GM18505 (cell line): ENCODE measurements around the gene CFAP107.
"Not testable (repeated sequence)": the region's sequence is repeated elsewhere in the genome, so short reads cannot be mapped to it uniquely, and the experiment has no call there.

ENCODE experiments used
- ATAC-seq: cut with Tn5 transposase; IDR thresholded peaks from one replicate; pipeline ENCODE4 v1.9.1; 2021; ENCODE audit not compliant: unreplicated experiment
- POLR2A ChIP-seq: IDR thresholded peaks from 4 replicates; pipeline ENCODE4 v1.6.1; 2011; ENCODE audit warnings: borderline replicate concordance; ENCODE audit not compliant: insufficient read depth, insufficient read length; ENCODE audit errors: extremely low read depth

The CFAP107 gene, protein sequence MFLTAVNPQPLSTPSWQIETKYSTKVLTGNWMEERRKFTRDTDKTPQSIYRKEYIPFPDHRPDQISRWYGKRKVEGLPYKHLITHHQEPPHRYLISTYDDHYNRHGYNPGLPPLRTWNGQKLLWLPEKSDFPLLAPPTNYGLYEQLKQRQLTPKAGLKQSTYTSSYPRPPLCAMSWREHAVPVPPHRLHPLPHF

DNA sequence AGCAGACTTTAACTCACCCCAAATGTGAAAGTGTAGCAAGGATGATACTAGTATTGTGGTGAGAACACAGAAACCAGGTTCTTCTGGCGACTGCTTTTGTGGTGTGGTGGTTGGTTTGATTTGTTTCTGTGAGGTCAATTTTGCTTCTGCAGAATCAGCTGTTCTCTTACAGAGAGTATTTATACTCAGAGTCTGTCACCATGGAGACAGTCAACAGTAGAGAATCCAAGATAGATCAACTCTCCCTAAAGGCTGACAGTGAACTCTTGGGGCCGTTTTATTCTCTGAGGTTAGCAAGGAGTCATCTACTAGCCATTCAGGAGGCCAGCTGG, at the start of gene CFAP107:
Gene CFAP107, plus strand, starts transcription at position 209 of the 332 bp plus-strand sequence. CDS start 231 bp downstream, outside the sequence.
- ATAC-seq = no peak
- no peak for TF ChIP-seq POLR2A

DNA sequence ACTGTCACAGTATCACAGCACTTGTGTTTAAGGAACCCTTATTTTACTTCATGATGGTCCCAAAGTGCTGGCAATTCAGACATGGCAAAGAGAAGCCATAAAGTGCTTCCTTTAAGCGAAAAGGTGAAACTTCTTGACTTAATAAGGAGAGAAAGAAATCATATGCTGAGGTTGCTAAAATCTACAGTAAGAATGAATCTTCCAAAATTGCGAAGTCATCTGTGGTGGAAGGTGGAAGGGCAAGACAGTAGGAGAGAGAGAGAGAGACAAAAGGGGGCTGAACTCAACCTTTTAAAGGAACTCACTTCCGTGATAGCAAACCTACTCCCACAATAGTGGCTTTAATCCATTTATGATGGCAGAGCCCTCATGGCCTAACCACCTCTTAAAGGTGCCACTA, 49.3 kb upstream of the CFAP107 start:
- no peak for ATAC-seq
- no peak for TF ChIP-seq POLR2A

DNA sequence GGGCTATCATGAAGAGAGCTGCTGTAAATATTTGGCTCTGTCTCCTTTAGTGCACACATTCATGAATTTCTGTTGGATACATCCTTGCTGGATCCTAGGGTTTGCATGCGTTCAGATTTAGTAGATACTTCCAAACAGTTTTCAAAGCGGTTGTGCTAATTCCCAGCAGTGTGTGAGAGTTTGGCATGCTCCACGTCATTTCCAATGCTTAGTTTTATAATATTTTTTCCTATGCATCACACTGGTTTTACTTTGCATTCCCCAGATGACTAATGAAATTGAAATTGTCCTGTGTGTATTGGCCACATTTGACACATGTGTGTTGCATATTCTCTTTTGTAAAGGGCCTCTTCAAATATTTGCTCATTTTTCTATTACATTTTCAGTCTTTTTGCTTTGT, 48.6 kb upstream of the CFAP107 start:
- no peak for ATAC-seq
- TF ChIP-seq POLR2A = no peak

DNA sequence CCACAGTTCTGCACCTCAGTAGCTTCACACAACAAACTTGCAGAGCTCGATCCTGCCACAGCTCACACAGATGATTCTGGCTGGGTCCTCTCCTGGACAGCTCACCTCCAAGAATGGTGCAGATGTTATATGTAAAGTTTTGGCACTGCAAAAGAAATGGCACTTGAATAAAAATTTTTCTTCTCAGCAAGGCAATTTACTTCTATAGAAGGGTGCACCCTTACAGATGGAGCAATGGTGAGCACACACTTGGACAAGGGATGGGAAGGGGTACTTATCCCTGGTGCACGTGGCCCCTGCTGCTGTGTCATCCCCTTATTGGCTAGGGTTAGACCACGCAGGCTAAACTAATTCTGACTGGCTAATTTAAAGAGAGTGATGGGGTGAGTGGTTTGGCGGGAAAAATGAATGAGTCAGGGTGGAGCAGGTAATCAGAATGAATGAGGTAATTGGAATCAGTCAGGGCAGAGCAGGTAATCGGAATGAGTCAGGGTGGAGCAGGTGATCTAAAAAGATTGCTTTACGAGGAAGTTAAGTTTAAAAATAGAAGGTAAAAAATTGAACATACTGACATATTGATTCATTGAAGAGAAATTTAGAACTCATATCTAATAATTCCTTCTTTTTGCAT, 42.1 kb upstream of the CFAP107 start:
- no peak for ATAC-seq
- no peak for TF ChIP-seq POLR2A

DNA sequence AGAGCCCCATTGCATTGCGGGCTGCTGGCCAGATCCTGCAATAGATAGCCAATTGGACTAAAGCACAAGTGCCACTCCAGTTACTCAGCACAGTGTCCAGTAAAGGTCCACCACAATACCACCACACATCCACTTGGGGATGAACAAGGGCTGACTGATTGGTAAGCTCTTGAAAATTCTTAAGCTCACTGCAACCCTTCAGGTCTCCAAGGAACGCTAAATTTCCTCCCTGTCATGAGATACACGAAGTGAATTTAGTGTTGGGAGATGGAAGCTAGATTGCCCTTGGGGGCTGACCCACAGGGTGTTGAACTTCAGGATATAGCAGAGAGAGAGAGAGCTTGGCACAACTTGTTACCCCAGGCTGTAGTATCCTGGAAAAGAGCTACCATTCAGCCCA, 39.9 kb upstream of the CFAP107 start:
- no peak for ATAC-seq
- no peak for TF ChIP-seq POLR2A

DNA sequence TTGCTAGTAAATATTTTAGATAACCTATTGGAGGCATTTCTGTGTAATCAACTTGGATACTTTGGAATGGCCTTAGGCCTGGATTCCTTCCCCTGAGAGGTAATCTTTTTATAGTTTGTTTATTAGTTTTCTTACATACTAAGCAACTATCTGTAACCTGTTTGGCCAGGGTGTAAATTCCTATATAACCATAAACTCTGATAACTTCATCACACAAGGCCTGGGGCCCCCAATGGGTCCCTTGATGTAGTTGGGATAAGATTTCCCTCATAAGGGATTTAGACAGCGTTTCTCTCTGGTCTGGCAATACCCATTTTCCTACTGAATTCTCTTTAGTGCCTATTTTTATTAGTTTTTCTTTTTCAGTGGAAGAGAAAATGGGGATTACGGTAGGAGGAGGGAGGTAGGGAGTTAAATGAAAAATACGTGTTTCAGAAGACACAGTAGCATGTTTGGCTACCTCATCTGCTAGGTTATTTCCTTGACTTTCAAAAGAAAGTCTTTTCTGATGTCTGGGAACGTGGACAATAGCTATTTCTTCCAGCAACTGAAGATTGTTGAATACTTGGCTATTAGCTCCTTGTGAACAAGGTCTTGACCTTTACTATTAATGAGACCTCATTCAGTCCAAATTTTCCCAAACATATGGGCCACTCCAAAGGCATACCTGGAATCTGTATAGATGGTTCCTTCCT, 37.5 kb upstream of the CFAP107 start:
- no peak for ATAC-seq
- TF ChIP-seq POLR2A = no peak

DNA sequence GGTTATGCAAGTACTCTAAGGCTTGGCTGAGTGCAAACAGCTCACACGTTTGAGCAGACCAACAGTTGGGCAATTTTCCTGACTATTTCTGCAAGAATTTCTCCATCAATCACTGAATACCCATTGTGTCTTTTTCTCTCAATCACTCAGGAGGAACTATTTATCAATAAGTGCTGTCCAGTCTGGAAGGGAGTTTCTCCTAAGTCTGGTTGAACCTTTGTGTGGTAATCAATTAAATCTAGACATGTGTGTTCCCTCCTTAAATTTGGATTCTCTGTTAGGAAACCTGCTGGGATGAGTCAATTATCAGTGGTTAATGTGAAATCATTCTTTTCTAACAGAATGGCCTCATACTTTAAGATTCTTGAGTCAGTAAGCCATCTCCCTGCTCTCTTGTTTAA, 36.9 kb upstream of the CFAP107 start:
- ATAC-seq = no peak
- TF ChIP-seq POLR2A = no peak

DNA sequence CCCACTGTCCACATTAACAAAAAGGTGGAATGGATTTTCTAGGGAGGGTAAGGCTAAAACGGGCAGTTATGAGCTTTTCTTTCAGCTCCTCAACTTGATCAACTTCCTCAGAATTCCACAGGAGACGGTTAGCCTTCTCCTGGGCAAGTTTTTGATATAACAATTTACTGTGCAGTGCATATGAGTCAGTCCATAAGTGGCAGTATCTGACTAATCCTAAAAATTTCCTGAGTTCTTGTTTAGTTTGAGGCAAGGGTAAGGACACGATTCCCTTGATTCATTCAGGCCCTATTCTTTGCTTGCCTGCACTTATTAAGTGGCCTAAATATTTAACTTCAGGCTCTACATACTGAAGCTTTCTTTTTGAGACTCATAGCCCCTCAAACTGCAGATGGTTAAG, 36.3 kb upstream of the CFAP107 start:
- ATAC-seq = no peak
- TF ChIP-seq POLR2A = no peak

DNA sequence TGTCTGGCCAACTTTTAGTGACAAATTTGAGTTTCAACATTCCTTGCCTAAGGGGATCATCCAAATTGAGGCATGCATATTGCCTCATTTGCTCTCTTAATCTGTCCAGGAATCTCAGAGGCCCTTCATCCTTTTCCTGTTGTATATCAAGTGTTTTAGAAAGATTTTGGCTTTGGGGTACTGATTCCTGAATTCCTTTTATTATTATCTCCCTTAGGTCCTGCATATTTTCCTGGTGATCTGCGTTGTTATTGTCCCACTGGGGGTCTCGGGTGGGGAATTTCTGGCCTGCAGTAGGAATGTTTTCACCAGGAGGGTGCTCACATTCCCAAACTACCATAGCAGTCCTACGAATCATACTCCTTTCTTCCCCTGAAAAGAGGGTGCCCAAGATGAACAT, 34.5 kb upstream of the CFAP107 start:
- TF ChIP-seq POLR2A = no peak
- ATAC-seq = no peak

DNA sequence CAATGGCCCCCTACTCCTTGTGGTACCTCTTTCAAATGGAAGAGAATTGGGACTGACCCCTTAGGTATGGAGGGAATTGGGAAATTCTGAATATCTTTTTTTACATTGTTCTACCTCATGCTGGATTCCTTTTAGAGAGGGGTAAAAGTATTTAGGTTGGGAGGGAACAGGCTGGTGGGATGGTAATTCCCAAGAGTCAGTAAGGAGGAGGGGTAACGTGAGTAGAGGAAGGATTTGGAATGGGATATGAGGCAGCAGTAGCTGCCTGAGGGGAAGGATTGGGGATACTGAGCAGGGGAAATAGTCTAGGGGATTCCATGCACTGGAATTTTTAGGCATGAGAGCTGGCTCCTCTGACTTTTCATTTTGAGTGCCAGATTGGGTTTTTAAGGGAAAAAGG, 33.9 kb upstream of the CFAP107 start:
- no peak for ATAC-seq
- TF ChIP-seq POLR2A = no peak

DNA sequence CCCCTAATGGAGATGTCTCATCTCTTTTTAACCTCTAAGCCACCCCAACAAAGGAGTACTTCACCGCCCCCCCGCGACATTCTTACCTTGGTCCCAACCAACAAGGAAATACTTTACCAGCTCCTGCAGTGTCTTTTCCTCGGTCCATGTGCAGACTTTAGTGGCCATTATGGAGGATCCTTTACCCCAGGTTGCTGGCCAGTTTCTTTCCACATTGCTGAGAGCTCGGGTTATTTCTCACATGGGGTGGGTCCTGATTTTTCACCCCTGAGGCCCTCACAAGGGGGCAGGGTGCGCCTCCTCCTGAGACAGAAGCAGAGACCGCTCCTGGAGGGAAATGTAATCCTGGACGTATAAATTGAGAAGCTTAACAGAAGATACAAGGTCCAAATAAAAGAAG, 33.1 kb upstream of the CFAP107 start:
- ATAC-seq = no peak
- TF ChIP-seq POLR2A = no peak

DNA sequence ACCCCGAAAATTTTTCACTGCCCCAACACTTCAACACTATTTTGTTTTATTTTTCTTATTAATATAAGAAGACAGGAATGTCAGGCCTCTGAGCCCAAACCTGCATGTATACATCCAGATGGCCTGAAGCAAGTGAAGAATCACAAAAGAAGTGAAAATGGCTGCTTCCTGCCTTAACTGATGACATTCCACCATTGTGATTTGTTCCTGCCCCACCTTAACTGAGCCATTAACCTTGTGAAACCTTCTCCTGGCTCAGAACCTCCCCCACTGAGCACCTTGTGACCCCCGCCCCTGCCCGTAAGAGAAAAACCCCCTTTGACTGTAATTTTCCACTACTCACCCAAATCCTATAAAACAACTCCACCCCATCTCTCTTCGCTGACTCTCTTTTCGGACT, 32.3 kb upstream of the CFAP107 start:
- not testable (repeated sequence) for ATAC-seq

DNA sequence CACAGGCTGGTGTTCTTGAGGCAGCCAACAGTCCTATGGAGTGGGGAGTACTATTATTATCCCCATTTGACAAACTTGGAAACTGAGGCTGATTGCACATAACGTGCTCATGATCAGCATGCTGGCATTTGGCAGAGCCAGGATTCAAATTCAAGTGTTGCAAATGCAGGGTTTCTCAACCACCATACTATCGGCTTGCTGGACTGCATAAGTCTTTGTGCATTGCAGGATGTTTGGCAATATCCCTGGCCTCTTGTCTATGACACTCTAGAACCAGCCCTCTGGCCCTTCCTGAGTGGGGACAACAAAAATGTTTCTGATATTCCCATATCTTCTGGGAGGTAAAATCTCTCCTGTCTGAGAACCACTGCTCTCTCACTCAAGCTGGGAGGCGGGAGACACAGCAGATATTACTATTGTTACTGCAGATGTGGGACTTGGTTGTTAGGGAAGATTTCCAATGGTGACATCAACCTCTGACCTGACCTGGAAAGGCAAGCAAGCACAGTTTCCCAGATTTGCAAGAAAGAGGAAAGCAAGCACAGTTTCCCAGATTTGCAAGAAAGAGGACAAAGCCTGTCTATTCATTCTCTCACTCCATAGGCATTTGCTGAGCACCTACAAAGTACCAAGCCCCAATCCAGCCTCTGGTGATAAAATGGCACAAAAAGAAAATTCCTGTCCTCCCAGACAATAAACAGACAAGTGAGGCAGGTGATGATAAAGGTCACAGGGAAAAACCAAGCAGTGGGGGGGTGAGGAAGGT, 31.1 kb upstream of the CFAP107 start:
- no peak for ATAC-seq
- TF ChIP-seq POLR2A = no peak
